Activated effector memory CD4-positive, alpha-beta T cell treated with anti-CD3 and anti-CD28 coated beads, Interleukin-2, amount 50 U/mL, for 16 hours (primary cell): Measurements from ENCODE around the gene P4HA2.

Experiments used
- DNase-seq: peaks from one replicate; pipeline ENCODE4 v3.0.0-alpha.2; 2020

P4HA2 gene

GRCh38 chr5:132264546-132265335, 37.1 kb upstream of the P4HA2 start:
- no peak for DNase-seq

- peak; percentile 75 for DNase-seq
Observed at GRCh38 chr5:132263548-132264261, 36.1 kb upstream of the P4HA2 start.

GRCh38 chr5:132262882-132263547, 35.4 kb upstream of the P4HA2 start:
- DNase-seq = peak; percentile 36

- DNase-seq = peak; percentile 62
Observed at GRCh38 chr5:132261881-132262845, 34.5 kb upstream of the P4HA2 start.

GRCh38 chr5:132260714-132261551, 33.3 kb upstream of the P4HA2 start:
- peak; percentile 70 for DNase-seq

- no peak for DNase-seq
Observed at GRCh38 chr5:132260051-132260450, 32.4 kb upstream of the P4HA2 start.

GRCh38 chr5:132259069-132259851, 31.6 kb upstream of the P4HA2 start:
- DNase-seq = peak; percentile 46

- peak; percentile 60 for DNase-seq
Observed at GRCh38 chr5:132258102-132259068, 30.7 kb upstream of the P4HA2 start.

GRCh38 chr5:132257131-132258101, 29.8 kb upstream of the P4HA2 start, which contains the start of gene PDLIM4:
PDLIM4 (plus strand) TSS chr5:132257696; CDS start chr5:132257735, 39 bp downstream.
- peak; percentile 58 for DNase-seq

- no peak for DNase-seq
Observed at GRCh38 chr5:132256783-132257130, 29.1 kb upstream of the P4HA2 start.

- DNase-seq = no peak
Observed at GRCh38 chr5:132256086-132256782, 28.6 kb upstream of the P4HA2 start.

- DNase-seq = no peak
Observed at GRCh38 chr5:132254321-132254977, 26.8 kb upstream of the P4HA2 start.

GRCh38 chr5:132253452-132254320, 26.0 kb upstream of the P4HA2 start:
- no peak for DNase-seq

- DNase-seq = no peak
Observed at GRCh38 chr5:132253008-132253441, 25.4 kb upstream of the P4HA2 start.

GRCh38 chr5:132251220-132251725, 23.6 kb upstream of the P4HA2 start:
- peak; percentile 45 for DNase-seq

GRCh38 chr5:132250547-132250946, 22.9 kb upstream of the P4HA2 start:
- DNase-seq = peak; percentile 22
